GM12892 (cell line): ENCODE measurements around the gene FGF10.
A peak's percentile ranks its signal among the peaks of the same experiment; 100 is the strongest.

Experiments used
- DNase-seq: peaks from one replicate; pipeline ENCODE4 v3.0.0; 2011; ENCODE audit not compliant: insufficient read length
- FAIRE-seq: peaks from 2 replicates; lab custom pipeline; 2011; peaks lifted over from hg19 to GRCh38; lab: Jason Lieb, UNC
- POLR2A ChIP-seq: IDR thresholded peaks from 2 replicates; pipeline ENCODE4 v1.6.1; 2011; ENCODE audit warnings: low read depth, low read length, control low read depth
- POLR2AphosphoS5 ChIP-seq: IDR thresholded peaks from 2 replicates; pipeline ENCODE4 v1.6.1; 2011; ENCODE audit warnings: low read depth, low read length, control low read depth
- TAF1 ChIP-seq: IDR thresholded peaks from 2 replicates; pipeline ENCODE4 v1.6.1; 2011; ENCODE audit warnings: low read depth, mild to moderate bottlenecking, control low read depth, low read length, borderline replicate concordance

Gene FGF10

DNA sequence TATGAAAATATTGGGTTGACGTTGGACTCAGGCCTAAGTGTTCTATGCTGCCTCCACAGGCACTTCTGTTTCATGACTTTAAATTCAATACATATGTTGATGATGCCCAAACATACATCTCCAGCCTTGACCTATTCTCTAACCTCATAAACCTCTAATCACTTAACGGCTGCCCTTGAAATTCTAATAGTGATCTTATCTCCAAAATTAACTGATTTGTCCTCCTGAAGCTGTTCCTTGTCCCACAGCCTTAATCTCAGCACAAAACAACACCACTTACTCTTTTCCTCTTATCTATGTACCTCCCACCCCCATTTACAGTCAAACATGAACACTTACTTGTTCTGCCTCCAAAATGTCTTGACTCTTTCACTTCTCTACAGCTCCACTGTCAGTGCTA lies 43.3 kb downstream of the FGF10 start:
- TF ChIP-seq POLR2AphosphoS5 (no peak), TAF1 (no peak), POLR2A (no peak)
- FAIRE-seq, result no peak
- DNase-seq, result no peak

DNA sequence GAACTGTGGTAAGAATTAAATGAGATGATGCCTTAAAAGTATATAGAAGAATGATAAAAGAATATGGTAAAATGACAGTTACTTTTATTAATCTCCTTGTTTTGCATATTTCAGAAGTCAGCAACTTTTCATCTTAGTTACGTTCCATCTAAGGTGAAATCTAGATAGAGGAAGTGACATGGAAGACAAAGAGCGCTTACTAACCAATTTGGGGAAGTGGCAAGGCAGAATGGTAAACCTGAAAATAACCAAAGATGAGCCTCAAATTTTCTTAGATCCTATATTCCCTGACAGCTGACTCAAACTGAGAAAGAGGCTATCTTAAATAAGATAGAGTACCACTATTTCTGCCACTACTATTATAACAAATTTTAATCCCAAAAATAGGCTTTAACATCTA lies 52.5 kb downstream of the FGF10 start:
- DNase-seq (no peak), FAIRE-seq (no peak)

DNA sequence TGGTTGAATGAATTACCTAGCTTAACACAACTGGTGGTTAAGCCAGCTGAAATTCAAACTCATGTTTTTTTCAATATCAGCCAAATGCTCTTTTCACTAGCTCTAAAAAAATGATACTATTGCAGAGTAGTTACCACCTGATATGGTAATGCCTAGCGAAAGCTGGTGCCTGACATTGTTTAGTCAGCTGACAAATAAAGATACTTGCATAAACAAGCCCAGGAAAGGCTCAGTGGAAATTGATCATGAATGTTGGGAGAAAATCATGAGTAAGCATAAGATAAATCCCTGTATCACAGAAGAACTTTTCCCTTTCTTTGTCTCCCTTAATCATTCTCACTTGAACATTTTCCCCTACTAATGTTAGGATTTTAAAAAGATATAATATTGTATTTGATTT lies 54.6 kb downstream of the FGF10 start:
- no peak for FAIRE-seq
- TF ChIP-seq POLR2AphosphoS5 (no peak), POLR2A (no peak), TAF1 (no peak)
- no peak for DNase-seq

More for the DNA sequence above, 52.5 kb downstream of the FGF10 start:
- TF ChIP-seq POLR2A, result no peak
- TF ChIP-seq TAF1, result no peak
- TF ChIP-seq POLR2AphosphoS5, result no peak

DNA sequence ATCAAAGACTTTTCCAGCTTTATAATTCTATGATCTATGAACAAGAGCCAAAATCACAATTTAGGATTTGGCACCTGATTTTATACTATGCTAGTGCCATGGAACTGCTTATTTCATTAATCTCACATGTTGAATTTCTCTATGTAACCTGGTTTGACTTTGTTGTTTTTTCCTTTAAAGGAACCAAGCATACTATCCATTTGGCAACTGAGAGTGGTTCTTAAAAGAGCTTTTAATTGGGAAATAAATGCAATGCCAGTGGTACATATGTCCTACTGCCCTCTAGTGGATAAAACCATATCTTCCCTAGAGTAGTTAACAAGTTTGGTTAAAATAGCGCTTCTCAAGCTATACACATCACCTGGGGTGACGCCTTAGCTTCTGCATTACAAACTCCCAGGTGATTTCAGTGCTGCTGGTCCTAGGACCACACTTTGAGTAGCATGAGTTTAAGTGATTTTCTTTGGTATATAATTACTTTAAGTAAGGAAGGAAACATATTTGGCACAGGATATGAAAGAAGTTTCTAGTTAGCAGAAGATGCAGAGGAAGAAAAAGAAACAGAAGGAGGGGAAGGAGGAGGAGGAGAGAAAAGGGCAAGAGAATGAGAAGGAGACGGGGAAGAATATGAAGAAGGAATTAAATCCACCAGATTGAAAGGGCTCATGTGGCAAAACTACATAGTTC lies 56.8 kb downstream of the FGF10 start:
- FAIRE-seq (peak; percentile 60), DNase-seq (no peak)
- TF ChIP-seq POLR2A, result no peak

DNA sequence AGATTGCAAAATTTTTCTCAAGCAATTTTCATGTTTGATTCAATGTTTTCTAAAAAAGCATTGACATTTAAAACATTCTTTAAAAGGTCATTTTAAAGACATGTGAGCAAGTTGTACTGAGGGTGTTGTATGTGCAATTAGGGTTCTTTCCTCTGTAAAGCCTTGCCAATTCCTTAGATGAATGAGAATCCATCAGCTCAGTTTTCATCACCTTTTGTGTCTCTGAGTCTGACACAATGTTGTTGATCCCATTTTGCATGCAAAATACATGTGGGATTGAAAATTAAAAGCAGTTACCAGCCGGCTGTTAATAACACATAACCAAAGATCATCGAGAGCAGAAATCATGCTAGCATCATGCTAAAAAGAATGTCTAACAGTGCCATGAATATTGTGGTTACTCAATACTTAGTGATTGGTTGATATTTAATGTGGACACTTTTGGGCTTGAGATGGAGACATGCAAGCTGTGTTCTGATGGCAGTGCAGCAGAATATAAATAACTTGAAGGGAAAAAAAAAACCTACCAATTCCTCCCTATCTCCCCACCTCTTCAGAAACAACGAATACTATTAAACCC lies 57.7 kb downstream of the FGF10 start:
- no peak for FAIRE-seq
- DNase-seq, result no peak
- TF ChIP-seq TAF1, result no peak
- no peak for TF ChIP-seq POLR2AphosphoS5
- no peak for TF ChIP-seq POLR2A

DNA sequence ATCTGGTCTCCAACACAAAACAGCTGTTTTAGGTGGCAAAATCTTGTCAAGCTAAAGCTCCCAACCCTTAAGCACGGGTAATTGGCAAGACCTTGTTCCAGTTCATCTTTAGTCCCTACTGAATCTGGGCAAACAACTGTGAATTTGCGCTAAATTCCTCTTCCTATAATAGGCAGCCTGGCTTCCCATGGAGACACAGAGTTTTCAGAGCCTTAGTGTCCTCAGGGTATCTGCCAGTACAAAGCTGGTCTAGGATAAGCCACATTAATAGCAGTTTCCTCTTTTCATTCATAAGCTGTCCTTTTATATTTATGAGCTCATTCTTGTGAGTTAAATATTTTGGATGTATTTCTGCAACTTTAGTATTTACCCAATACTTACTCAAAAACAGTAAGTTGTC lies 59.5 kb downstream of the FGF10 start:
- TF ChIP-seq POLR2A (no peak), POLR2AphosphoS5 (no peak), TAF1 (no peak)
- DNase-seq (no peak), FAIRE-seq (no peak)

DNA sequence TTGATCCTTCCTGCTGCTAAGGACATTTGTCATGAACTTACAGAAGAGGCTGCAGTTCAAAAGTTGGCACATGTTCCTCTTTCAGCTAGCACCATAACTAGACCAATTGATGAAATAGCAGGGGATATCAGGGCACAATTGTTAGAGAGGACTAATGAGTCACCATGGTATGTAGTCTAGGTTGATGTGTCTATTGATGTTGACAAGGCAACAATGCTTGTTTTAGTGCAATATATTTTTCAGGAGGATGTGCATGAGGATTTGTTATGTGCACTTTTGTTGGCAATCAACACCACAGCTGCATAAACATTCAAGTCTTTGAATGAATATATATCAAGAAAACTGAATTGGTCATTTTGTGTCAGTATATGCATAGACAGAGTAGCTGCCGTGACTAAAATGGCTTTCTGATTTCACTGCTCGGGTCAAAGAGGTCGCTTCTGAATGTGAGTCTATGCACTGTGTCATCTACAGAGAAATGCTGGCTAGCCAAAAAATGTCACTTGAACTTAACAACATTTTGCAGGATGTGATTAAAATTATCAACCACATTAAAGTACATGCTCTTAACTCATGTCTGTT lies 68.0 kb downstream of the FGF10 start:
- TF ChIP-seq POLR2A (no peak), POLR2AphosphoS5 (no peak), TAF1 (no peak)
- FAIRE-seq, result no peak

DNA sequence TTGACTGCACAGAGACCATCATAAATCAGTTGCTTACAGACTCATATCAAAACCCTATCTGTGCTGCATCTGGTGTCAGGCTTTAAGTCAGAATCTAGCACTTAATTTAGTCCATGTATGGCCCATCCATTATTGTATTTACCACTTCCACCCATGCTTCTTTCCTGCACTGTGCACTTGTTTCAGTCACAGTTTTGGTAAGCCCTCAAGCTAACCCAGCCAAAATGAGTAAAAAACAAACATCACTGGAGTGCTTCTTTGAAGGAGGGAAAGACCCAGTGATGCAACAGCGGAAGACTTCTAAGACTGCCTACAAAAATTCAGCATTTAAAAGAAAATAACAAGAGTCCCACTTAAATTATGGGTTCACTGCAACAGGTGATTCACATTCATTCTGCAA lies 69.0 kb downstream of the FGF10 start:
- DNase-seq (no peak), FAIRE-seq (no peak)
- TF ChIP-seq TAF1 (no peak), POLR2AphosphoS5 (no peak), POLR2A (no peak)

More for the DNA sequence above, 68.0 kb downstream of the FGF10 start:
- no peak for DNase-seq

DNA sequence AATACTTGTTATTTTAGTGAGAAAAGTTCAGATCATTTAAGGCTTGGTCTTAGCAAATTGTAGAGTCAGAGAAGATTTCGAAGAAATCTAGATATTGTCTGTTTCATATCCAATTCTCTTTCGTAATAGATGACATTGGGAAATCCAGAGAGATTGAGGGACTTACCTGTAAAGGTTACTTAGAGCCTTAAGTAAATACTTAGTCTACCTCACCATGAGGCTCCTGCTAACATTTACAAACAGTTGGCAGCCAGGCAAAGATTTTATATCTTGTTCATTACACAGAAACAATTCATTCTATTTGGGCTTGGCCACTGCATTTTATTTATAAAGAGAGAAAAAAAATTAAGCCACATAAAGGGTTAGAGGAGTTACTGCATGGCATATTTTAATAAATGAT lies 70.3 kb downstream of the FGF10 start:
- DNase-seq (no peak), FAIRE-seq (no peak)
- TF ChIP-seq TAF1 (no peak), POLR2A (no peak), POLR2AphosphoS5 (no peak)

DNA sequence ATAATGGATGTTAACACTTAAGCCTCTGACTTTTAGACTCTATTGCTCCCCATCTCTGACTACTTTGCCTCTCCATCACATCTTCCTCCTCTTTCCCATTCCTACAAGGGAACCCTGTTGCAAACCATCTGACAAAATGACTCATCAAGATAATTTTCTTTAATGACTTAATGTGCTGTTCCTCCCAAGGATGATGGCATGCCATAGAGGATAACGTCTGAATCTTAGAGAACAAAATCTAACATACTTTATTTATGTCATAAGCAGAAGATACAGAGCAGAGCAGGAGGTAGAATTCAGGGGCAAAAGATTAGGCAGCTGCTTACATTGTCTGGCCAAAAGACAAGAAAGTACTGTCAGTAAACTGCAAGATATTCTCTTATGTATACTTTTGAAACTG lies 76.8 kb downstream of the FGF10 start:
- no peak for TF ChIP-seq POLR2A
- FAIRE-seq (no peak), DNase-seq (no peak)

DNA sequence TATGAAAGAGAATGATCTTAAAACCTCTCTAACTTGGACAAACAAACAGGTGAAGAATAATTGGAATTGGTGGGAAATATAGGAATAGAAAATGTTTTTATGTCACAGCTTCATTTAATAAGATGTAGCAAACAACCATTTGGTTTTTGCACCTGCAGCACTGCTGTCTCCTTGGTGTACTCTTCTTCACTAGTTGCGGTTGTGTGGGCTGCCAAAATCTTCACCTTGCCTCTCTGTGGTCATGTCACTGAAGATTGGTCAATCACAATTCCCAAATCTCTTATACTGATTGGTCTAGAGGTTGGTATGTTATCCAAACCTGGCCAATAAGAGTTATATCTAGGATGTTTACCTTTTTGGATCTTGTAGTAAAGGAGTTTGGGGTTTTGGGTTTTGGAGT lies 88.7 kb downstream of the FGF10 start:
- TF ChIP-seq POLR2AphosphoS5 (no peak), POLR2A (no peak), TAF1 (no peak)
- no peak for DNase-seq
- FAIRE-seq, result no peak

DNA sequence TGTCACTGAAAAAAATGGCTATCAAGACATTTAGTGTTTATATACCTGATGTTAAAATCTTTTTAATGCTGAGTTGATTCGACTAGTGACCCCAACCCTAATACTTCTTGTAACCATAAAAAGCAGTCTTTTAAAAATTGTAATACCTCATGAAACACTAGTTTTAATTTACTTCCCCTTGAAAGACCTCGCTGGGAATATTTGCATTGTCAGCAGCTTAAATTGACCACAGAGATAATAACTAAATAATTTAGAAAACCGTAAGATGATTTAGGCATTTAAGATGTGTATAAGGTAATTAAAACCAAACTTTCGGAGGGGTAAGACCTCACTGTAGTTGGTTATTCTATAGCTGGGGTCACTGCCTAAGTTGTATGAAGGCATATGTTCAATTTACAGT lies 89.8 kb downstream of the FGF10 start:
- DNase-seq, result no peak
- TF ChIP-seq TAF1, result no peak
- TF ChIP-seq POLR2AphosphoS5, result no peak
- TF ChIP-seq POLR2A, result no peak
- no peak for FAIRE-seq
